ENCODE data around the gene SDK1.

- no peak for TF ChIP-seq CTCF (IDR thresholded peaks at IDR 0.05 in 2 of 3, conservative IDR thresholded peaks at IDR 0.05 in 1 of 3; ENCODE audit: control insufficient read depth in 2 of 3, extremely low read depth in 1 of 3, insufficient read depth in 1 of 3, low read depth in 3 of 3, low read length in 3 of 3)
- TF ChIP-seq RAD21 (IDR thresholded peaks at IDR 0.05; ENCODE audit: insufficient read depth, low read depth, low read length), result no peak
- no peak for TF ChIP-seq REST (IDR thresholded peaks at IDR 0.05; ENCODE audit: low read depth, low read length)
- no peak for TF ChIP-seq NRF1 (conservative IDR thresholded peaks at IDR 0.05; ENCODE audit: low read depth, low read length)
- no peak for TF ChIP-seq EZH2 (IDR thresholded peaks at IDR 0.05; ENCODE audit: borderline replicate concordance, control insufficient read depth, low read depth, low read length)
- TF ChIP-seq IRF4 (IDR thresholded peaks at IDR 0.05; ENCODE audit: low read depth, low read length), result no peak
- TF ChIP-seq TCF7 (IDR thresholded peaks at IDR 0.05; ENCODE audit: borderline replicate concordance), result no peak
- no peak for TF ChIP-seq MLLT1 (IDR thresholded peaks at IDR 0.05)
- TF ChIP-seq ZSCAN29 (IDR thresholded peaks at IDR 0.05), result no peak
- TF ChIP-seq TAF1 (IDR thresholded peaks at IDR 0.05; ENCODE audit: borderline replicate concordance, low read depth, low read length), result no peak
- no peak for TF ChIP-seq FOS (IDR thresholded peaks at IDR 0.05; ENCODE audit: borderline replicate concordance, extremely low read depth, insufficient read length)
- TF ChIP-seq MXI1 (IDR thresholded peaks at IDR 0.05; ENCODE audit: low read depth, low read length), result no peak
- TF ChIP-seq RCOR1 (conservative IDR thresholded peaks at IDR 0.05; ENCODE audit: low read depth, low read length), result no peak
Measured at GRCh38 chr7:3648276-3648675, 347.2 kb downstream of the SDK1 start.

Measured in GM12878 (cell line).